Hindlimb muscle (tissue), 1 donor: ENCODE data around the gene KMT2C. TPM values are rescaled to one million over a fixed set of nuclear protein-coding genes. Genes with fewer than 3 reads are reported as not detected.
"Not testable (repeated sequence)": the region's sequence is repeated elsewhere in the genome, so short reads cannot be mapped to it uniquely, and the experiment has no call there.

ENCODE experiments used
- DNase-seq: peaks from one replicate; pipeline ENCODE4 v3.0.0-alpha.2; 2013
- polyA plus RNA-seq: library from polyadenylated mRNA; unstranded; fragments of 120-200 nt; gene quantifications from one replicate; pipeline ENCODE4 v1.2.1, GENCODE V29; 2013; ENCODE audit not compliant: insufficient read length

KMT2C gene
- polyA plus RNA-seq, 1 donor = 44.4 TPM

- not testable (repeated sequence) for DNase-seq
Measured at GRCh38 chr7:152441168-152441567, 5.4 kb upstream of the KMT2C start.

- not testable (repeated sequence) for DNase-seq
Measured at GRCh38 chr7:152438017-152438416, 2.2 kb upstream of the KMT2C start.

GRCh38 chr7:152436931-152437575, 1.2 kb upstream of the KMT2C start:
- peak; percentile 10 for DNase-seq

GRCh38 chr7:152436111-152436930, 518 bp upstream of the KMT2C start:
- peak; percentile 95 for DNase-seq

- peak; percentile 42 for DNase-seq
Measured at GRCh38 chr7:152434511-152435383, 1.1 kb downstream of the KMT2C start.

DNA sequence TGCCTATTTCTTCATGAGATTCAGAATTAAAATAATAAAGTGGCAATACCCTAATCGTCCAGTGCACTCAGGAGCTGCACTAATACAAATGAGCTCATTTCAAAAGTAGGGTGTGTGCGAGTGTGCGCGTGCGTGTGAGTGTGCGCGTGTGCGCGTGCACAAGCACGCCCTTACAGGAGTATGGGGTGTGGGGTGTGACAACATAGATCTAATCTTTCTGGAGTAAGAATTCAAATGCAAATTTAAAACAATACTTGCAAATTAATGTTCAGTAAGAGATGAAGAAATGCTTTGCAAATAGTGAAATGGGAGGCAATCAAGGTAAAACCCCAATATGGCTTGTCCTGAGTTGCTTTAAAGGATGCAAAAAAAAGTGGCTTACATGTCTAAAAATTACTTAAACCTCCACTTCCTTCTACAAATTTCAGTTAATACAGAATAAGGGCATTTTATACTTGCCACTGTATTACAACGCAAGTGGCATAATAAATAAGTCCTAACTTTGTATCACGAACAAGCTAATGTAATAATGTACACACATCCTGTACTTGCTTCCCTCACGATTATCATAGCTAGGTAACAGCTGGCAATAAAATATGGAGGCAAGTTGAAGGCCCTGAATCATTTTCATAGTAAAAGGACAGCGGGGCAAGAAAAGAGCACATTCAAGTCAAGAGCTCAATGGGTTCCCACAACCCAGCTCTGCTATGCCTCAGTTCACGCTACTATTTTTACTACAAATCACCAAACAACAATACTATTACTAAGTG, 1.9 kb downstream of the KMT2C start:
- peak; percentile 50 for DNase-seq

DNA sequence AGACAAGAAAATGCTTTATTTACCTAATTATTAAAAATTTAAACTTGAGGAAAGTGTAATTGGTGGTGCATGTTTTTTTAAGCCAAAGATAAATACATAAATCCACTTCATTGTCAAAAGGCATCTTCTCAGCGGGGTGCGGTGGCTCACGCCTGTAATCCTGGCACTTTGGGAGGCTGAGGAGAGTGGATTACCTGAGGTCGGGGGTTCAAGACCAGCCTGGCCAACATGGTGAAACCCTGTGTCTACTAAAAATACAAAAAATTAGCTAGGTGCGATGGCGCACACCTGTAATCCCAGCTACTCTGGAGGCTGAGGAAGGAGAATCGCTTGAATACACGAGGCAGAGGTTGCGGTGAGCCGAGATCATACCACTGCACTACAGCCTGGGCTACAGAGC, 3.1 kb downstream of the KMT2C start:
- DNase-seq = not testable (repeated sequence)

GRCh38 chr7:152430854-152431253, 4.9 kb downstream of the KMT2C start:
- no peak for DNase-seq

DNA sequence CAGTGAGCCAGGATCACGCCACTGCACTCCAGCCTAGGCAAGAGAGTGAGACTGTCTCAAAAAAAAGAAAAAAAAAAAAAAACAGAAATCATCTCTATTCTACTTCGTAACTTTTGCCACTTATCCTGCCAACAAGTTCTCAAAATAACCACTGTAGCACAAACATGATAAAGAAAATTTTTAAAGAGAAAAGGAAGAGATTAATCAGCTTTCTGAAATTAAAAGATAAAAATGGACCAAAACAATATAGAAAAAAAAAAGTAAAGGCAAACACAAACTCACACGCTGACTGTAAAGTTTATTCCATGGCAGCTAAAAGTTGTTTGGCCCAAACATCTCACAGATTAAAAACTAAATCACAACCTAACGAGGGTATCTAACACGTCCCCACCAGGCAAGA, 5.7 kb downstream of the KMT2C start:
- DNase-seq = not testable (repeated sequence)

GRCh38 chr7:152424348-152425108, 11.3 kb downstream of the KMT2C start:
- no peak for DNase-seq

GRCh38 chr7:152423991-152424347, 11.8 kb downstream of the KMT2C start:
- DNase-seq = no peak

- DNase-seq = not testable (repeated sequence)
Measured at GRCh38 chr7:152423171-152423570, 12.6 kb downstream of the KMT2C start.

DNA sequence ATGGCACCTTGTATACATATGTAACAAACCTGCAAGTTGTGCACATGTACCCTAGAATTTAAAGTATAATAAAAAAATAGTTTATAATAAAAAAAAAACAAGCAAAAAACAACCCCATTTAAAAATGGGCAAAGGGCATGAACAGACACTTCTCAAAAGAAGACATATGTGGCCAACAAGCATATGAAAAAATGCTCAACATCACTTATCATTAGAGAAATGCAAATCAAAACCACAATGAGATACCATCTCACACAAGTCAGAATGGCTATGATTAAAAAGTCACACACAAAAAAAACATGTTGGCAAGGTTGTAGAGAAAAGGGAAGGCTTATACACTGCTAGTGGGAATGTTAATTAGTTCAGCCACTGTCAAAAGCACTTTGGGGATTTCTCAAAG, 14.9 kb downstream of the KMT2C start:
- not testable (repeated sequence) for DNase-seq

DNA sequence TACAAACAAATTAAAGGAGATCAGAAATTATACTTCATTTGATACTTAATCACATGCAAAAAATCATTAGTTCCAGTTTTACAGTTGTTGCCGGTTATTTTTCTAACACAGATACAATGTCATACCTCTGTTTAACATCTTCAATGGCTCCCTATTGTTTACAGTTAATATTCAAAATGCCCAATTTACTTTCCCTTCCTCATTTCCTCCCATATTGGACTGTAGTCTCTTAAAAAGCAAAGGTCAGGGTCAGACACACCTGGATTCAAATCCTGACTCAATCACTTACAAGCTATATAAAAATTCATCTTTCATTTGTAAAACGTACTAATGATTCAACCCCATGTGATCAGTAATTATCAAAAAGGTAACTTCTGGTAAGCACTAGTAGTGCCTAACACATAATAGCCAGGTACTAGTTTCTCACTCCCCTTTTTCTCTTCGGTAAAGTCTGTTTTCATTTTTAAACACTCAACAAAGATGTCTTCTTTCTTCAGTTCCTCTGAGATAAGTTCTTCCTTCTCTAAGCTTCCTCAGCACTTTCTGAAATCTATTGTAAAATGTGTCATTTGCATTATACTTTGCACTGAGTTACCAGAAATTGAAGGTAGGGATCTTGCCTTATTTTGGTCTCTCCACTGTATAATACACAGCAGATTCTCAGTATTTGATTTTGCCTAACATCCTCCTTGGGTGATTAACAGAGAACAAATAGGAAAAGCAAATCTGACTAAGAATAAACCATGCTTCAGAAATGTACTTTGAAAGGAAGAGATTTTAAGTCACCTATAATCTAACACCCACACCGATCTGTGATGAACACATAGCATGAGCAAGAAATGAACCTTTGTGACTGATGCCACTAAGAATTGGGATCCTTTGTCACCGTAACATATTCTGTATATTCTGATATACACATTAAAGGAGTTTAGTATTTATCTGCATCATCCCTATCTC, 16.1 kb downstream of the KMT2C start:
- DNase-seq = no peak

- no peak for DNase-seq
Measured at GRCh38 chr7:152414779-152415178, 21.0 kb downstream of the KMT2C start.

DNA sequence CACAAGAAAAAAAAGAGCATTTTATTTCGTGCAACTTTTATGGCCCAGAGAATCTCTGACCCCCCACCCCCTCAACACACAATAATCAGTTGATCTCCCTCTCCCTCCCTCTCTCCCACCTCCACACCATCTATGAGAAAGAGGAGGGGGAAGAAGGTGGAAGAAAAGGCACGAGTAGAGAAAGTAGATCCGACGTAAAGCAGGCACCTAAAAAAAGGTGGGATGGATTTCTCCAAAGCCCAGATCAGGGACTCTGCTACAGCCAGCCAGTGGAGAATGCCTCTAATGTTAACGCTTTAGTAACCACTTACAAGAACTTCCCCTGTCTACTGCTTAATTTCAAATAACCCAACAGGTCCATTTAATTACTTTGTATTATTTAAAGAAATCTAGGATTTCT, 24.4 kb downstream of the KMT2C start:
- DNase-seq = peak; percentile 21

- no peak for DNase-seq
Measured at GRCh38 chr7:152406491-152406890, 29.3 kb downstream of the KMT2C start.

DNA sequence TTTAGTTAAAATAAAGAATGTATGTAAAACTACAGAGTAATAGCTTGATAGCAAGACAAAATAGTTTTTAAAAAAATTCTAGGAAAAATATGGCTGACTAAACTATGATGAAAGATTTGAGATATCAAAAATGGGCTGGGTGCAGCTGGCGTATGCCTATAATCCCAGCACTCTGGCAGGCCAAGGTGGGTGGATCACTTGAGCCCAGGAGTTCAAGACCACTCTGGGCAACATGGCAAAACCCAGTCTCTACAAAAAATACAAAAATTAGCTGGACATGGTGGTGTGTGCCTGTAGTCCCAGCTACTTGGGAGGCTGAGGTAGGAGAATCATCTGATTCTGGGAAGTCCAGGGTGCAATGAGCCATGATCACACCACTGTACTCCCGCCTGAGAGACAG, 29.8 kb downstream of the KMT2C start:
- DNase-seq = not testable (repeated sequence)

DNA sequence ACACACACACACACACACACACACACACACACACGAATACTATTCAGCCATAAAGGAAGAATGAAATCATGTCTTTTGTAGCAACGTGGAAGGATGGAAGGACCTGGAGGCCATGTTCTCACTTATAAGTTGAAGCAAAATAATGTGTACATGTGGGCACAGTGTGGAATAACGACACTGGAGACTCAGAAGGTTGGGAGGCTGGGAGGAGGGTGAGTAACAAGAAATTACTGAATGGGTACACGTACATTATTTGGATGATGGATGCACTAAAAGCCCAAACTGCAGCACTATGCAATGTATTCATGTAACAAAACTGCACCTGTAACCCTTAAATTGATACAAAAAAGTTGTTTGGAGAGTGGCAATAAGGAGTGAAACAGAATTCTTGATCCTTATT, 32.1 kb downstream of the KMT2C start:
- DNase-seq = no peak
